OCI-LY1 (cell line): Measurements from ENCODE around the gene SPRED2.

Experiments
- H2AFZ ChIP-seq: fragments of 200-600 bp; sonication (generic), shearing (Covaris generic); 2 replicates; pipeline ENCODE4 v1.6.0; 2014; ENCODE audit warnings: antibody characterized with exemption, mild to moderate bottlenecking, low read length
- H3F3A ChIP-seq: fragments of 200-600 bp; sonication (generic), shearing (Covaris generic); 2 replicates; pipeline ENCODE4 v1.6.0; 2014; ENCODE audit warnings: mild to moderate bottlenecking, antibody characterized with exemption, low read length, moderate library complexity; ENCODE audit not compliant: insufficient read depth
- H3K27ac ChIP-seq: fragments of 200-600 bp; sonication (generic); 2 replicates; pipeline ENCODE4 v1.5.1; 2014; ENCODE audit warnings: low read length, mixed run types, mild to moderate bottlenecking, low read depth; ENCODE audit not compliant: poor library complexity, severe bottlenecking
- H3K27me3 ChIP-seq: fragments of 200-600 bp; sonication (generic); 2 replicates; pipeline ENCODE4 v1.6.0; 2014; ENCODE audit warnings: antibody characterized with exemption, mild to moderate bottlenecking, low read length, moderate library complexity; ENCODE audit not compliant: insufficient read depth
- H3K36me3 ChIP-seq: fragments of 200-600 bp; sonication (generic); 2 replicates; pipeline ENCODE4 v1.6.1; 2014; ENCODE audit warnings: mild to moderate bottlenecking, antibody characterized with exemption, low read length, moderate library complexity, mixed read lengths; ENCODE audit not compliant: insufficient read depth
- H3K4me1 ChIP-seq: fragments of 200-600 bp; sonication (generic); 2 replicates; pipeline ENCODE4 v1.5.1; 2014; ENCODE audit warnings: mild to moderate bottlenecking, low read length, moderate library complexity; ENCODE audit not compliant: insufficient read depth, severe bottlenecking
- H3K4me2 ChIP-seq: fragments of 200-600 bp; sonication (generic), shearing (Covaris generic); 2 replicates; pipeline ENCODE4 v1.6.1; 2014; ENCODE audit warnings: low read length
- H3K4me3 ChIP-seq: fragments of 200-600 bp; sonication (generic); 2 replicates; pipeline ENCODE4 v1.5.1; 2014; ENCODE audit warnings: low read length, low read depth, mild to moderate bottlenecking, mixed read lengths; ENCODE audit not compliant: poor library complexity, severe bottlenecking
- H3K79me2 ChIP-seq: fragments of 200-600 bp; shearing (Covaris generic); 2 replicates; pipeline ENCODE4 v1.6.1; 2016; ENCODE audit warnings: mixed run types, low read length, mixed read lengths; ENCODE audit not compliant: insufficient read depth
- H3K9ac ChIP-seq: fragments of 200-600 bp; sonication (generic), shearing (Covaris generic); 2 replicates; pipeline ENCODE4 v1.6.1; 2014; ENCODE audit warnings: mild to moderate bottlenecking, low read length, mixed read lengths
- H3K9me2 ChIP-seq: fragments of 200-600 bp; sonication (generic), shearing (Covaris generic); 2 replicates; pipeline ENCODE4 v1.6.1; 2014; ENCODE audit warnings: low read depth, mild to moderate bottlenecking, low read length, mixed read lengths
- H3K9me3 ChIP-seq: fragments of 200-600 bp; shearing (Covaris generic); 2 replicates; pipeline ENCODE4 v1.6.1; 2014; ENCODE audit warnings: low read length, mixed read lengths
- H4K20me1 ChIP-seq: fragments of 200-600 bp; sonication (generic), shearing (Covaris generic); 2 replicates; pipeline ENCODE4 v1.6.0; 2016; ENCODE audit warnings: mild to moderate bottlenecking, low read length; ENCODE audit not compliant: insufficient read depth
- CTCF ChIP-seq: fragments of 200-600 bp; sonication (generic), shearing (Covaris generic); IDR thresholded peaks from 2 replicates; pipeline ENCODE4 v1.5.1; 2017; ENCODE audit warnings: mild to moderate bottlenecking, antibody characterized with exemption, low read length, moderate library complexity, mixed read lengths
- EZH2 ChIP-seq: fragments of 200-600 bp; sonication (generic), shearing (Covaris generic); IDR thresholded peaks from 2 replicates; pipeline ENCODE4 v1.8.0; 2017; ENCODE audit warnings: borderline replicate concordance, mixed run types, mild to moderate bottlenecking, antibody characterized with exemption, low read length, moderate library complexity, mixed read lengths

Gene SPRED2

DNA sequence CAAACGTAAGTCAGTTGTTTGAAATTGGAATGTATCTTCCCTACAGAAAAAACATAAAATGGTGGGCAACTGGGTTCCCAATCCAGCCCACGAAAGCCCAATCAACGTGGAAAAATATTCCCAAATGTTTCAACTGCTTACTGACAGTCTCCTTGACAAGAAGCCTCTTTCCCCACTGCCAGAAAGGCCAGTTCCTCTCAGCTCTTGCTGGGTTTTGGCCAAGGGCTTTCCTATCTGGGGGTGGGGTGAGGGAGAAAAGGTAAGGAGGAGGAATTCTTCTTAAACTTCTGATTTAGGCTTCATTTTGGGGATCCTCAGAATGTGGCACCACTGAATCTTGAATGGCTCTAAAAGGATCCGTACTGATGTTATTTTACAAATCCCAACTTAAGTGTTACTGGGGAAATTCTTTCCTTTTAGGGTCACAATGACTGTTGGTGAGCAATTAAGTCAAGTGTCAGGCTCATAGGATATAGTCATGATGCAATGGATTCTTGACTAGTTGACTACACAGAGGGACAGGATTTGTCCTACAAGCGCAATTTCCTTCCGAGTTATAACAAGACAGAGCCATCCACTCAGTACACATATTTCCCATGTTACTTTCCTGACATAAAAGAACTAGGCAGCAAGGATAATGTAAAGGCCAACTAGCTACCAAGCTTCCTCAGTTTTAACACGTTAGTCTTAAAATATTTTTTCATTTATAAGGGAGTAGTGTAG, 73.6 kb downstream of the SPRED2 start:
- peaks cover 99% of the 10 kb centered on the region for H3K4me1 ChIP-seq
- H3K36me3 ChIP-seq: no peaks in the 10 kb centered on the region
- no peaks in the 10 kb centered on the region for H3K9me2 ChIP-seq
- H3K27me3 ChIP-seq: no peaks in the 10 kb centered on the region
- H3K4me3 ChIP-seq: no peak overlapping the region
- H4K20me1 ChIP-seq: no peaks in the 10 kb centered on the region
- peak overlapping the region; percentile 21; the same call in 1 of the 2 replicates for H3K4me2 ChIP-seq
- H3F3A ChIP-seq: no peaks in the 10 kb centered on the region
- H3K9ac ChIP-seq: peak overlapping the region; percentile 2; the same call in 1 of the 2 replicates
- TF ChIP-seq CTCF (no peak), EZH2 (no peak)
- H3K27ac ChIP-seq: peak overlapping the region; percentile 94
- H3K79me2 ChIP-seq: peaks cover 63% of the 10 kb centered on the region
- no peaks in the 10 kb centered on the region for H3K9me3 ChIP-seq
- no peak overlapping the region for H2AFZ ChIP-seq

- peak overlapping the region; percentile 43; the same call in 1 of the 2 replicates for H3K4me2 ChIP-seq
- H3F3A ChIP-seq: no peaks in the 10 kb centered on the region
- no peaks in the 10 kb centered on the region for H3K36me3 ChIP-seq
- H3K9me3 ChIP-seq: no peaks in the 10 kb centered on the region
- H3K79me2 ChIP-seq: peaks cover 56% of the 10 kb centered on the region
- peak overlapping the region; percentile 94 for H3K27ac ChIP-seq
- no peak for TF ChIP-seq CTCF
- TF ChIP-seq EZH2: no peak
- no peak overlapping the region for H3K4me3 ChIP-seq
- H3K9me2 ChIP-seq: no peaks in the 10 kb centered on the region
- H4K20me1 ChIP-seq: no peaks in the 10 kb centered on the region
- H3K4me1 ChIP-seq: peaks cover 99% of the 10 kb centered on the region
- no peak overlapping the region for H2AFZ ChIP-seq
- H3K9ac ChIP-seq: peak overlapping the region; percentile 20; the same call in 1 of the 2 replicates
- H3K27me3 ChIP-seq: no peaks in the 10 kb centered on the region
Observed at GRCh38 chr2:65357959-65358294, 74.5 kb downstream of the SPRED2 start.

GRCh38 chr2:65357095-65357958, 75.1 kb downstream of the SPRED2 start:
- H3K9me3 ChIP-seq: no peaks in the 10 kb centered on the region
- no peaks in the 10 kb centered on the region for H3F3A ChIP-seq
- TF ChIP-seq CTCF (no peak), EZH2 (no peak)
- H3K4me3 ChIP-seq: peak overlapping the region; percentile 8
- no peaks in the 10 kb centered on the region for H4K20me1 ChIP-seq
- H3K4me1 ChIP-seq: peaks cover 100% of the 10 kb centered on the region
- H3K9ac ChIP-seq: peak overlapping the region; percentile 20; the same call in 1 of the 2 replicates
- peak overlapping the region; percentile 43 for H3K4me2 ChIP-seq
- no peaks in the 10 kb centered on the region for H3K27me3 ChIP-seq
- no peaks in the 10 kb centered on the region for H3K9me2 ChIP-seq
- H3K79me2 ChIP-seq: peaks cover 56% of the 10 kb centered on the region
- H3K27ac ChIP-seq: peak overlapping the region; percentile 94
- no peak overlapping the region for H2AFZ ChIP-seq
- H3K36me3 ChIP-seq: no peaks in the 10 kb centered on the region
